Neural progenitor cell (in vitro differentiated cells): ENCODE results near the gene PSEN1. TPM values are rescaled to one million over a fixed set of nuclear protein-coding genes. Genes with fewer than 3 reads are reported as not detected.

Experiments
- DNase-seq: peaks from one replicate; pipeline ENCODE4 v3.0.0-alpha.2; 2016; ENCODE audit warnings: low spot score
- H2AFZ ChIP-seq: fragments of 200-600 bp; sonication (generic); replicated peaks from 2 replicates; pipeline ENCODE4 v1.6.1; 2016; ENCODE audit warnings: antibody characterized with exemption
- H3F3A ChIP-seq: fragments of 200-600 bp; sonication (generic); 2 replicates; pipeline ENCODE4 v1.6.1; 2016; ENCODE audit warnings: antibody characterized with exemption, low read depth
- H3K27ac ChIP-seq: fragments of 200-600 bp; sonication (generic); 2 replicates; pipeline ENCODE4 v1.5.1; 2016; ENCODE audit warnings: mild to moderate bottlenecking
- H3K27me3 ChIP-seq: fragments of 200-600 bp; sonication (generic); 2 replicates; pipeline ENCODE4 v1.6.1; 2016; ENCODE audit warnings: mild to moderate bottlenecking, moderate library complexity
- H3K36me3 ChIP-seq: fragments of 200-600 bp; sonication (generic); 2 replicates; pipeline ENCODE4 v1.5.1; 2016
- H3K4me1 ChIP-seq: fragments of 200-600 bp; sonication (generic); 2 replicates; pipeline ENCODE4 v1.6.1; 2016; ENCODE audit warnings: mixed run types
- H3K4me2 ChIP-seq: fragments of 200-600 bp; sonication (generic); 2 replicates; pipeline ENCODE4 v1.6.1; 2016
- H3K4me3 ChIP-seq: fragments of 200-600 bp; sonication (generic); 2 replicates; pipeline ENCODE4 v1.5.1; 2016
- H3K79me2 ChIP-seq: fragments of 200-600 bp; sonication (generic); 2 replicates; pipeline ENCODE4 v1.6.1; 2016; ENCODE audit warnings: low read depth
- H3K9ac ChIP-seq: fragments of 200-600 bp; sonication (generic); 2 replicates; pipeline ENCODE4 v1.6.1; 2016
- H3K9me3 ChIP-seq: fragments of 200-600 bp; sonication (generic); 2 replicates; pipeline ENCODE4 v1.5.1; 2016; ENCODE audit warnings: low read depth
- H4K20me1 ChIP-seq: fragments of 200-600 bp; sonication (generic); 2 replicates; pipeline ENCODE4 v1.6.1; 2016; ENCODE audit warnings: low read depth
- H3K27ac Mint-ChIP-seq: 3 replicates; pipeline ENCODE4 v1.8.0; 2021; ENCODE audit warnings: mixed read lengths
- H3K27me3 Mint-ChIP-seq: 2 replicates; pipeline ENCODE4 v1.8.0; 2022; ENCODE audit warnings: low read depth, mild to moderate bottlenecking, inconsistent platforms, moderate library complexity, mixed read lengths; ENCODE audit not compliant: insufficient read depth
- H3K36me3 Mint-ChIP-seq: 3 replicates; pipeline ENCODE4 v1.8.0; 2021; ENCODE audit warnings: mixed read lengths
- H3K4me1 Mint-ChIP-seq: 3 replicates; pipeline ENCODE4 v1.8.0; 2021; ENCODE audit warnings: mixed read lengths
- H3K4me3 Mint-ChIP-seq: 3 replicates; pipeline ENCODE4 v1.8.0; 2021; ENCODE audit warnings: mild to moderate bottlenecking, moderate library complexity, mixed read lengths
- H3K9me3 Mint-ChIP-seq: 3 replicates; pipeline ENCODE4 v1.8.0; 2020; ENCODE audit warnings: mixed read lengths
- CTCF ChIP-seq: fragments of 200-600 bp; sonication (generic); IDR thresholded peaks from 2 replicates; pipeline ENCODE4 v1.5.1; 2017; ENCODE audit warnings: antibody characterized with exemption, mild to moderate bottlenecking
- EZH2 ChIP-seq: fragments of 200-600 bp; sonication (generic); IDR thresholded peaks from 2 replicates; pipeline ENCODE4 v1.6.1; 2017; ENCODE audit warnings: antibody characterized with exemption, mild to moderate bottlenecking, moderate library complexity
- EZH2phosphoT487 ChIP-seq: fragments of 200-600 bp; sonication (generic); IDR thresholded peaks from 2 replicates; pipeline ENCODE4 v1.6.1; 2017; ENCODE audit warnings: antibody characterized with exemption
- total RNA-seq: library from RNA; depleted of rRNA; stranded (reverse); fragments of >200 nt; gene quantifications from 2 replicates; pipeline ENCODE4 v1.2.3, GENCODE V29; 2015; ENCODE audit warnings: low replicate concordance

The PSEN1 gene
- total RNA-seq, 1 donor from 2014 or later: 80.5 TPM

- H3K4me1 Mint-ChIP-seq: peaks cover 61% of the 10 kb centered on the region
- peaks cover 41% of the 10 kb centered on the region for H3K27me3 Mint-ChIP-seq
- H3K4me3 Mint-ChIP-seq: peak overlapping the region; percentile 72
Measured at GRCh38 chr14:73237786-73238423, 101.6 kb downstream of the PSEN1 start.

GRCh38 chr14:73238424-73238852 is 102.1 kb downstream of the PSEN1 start:
- Histone ChIP-seq H3K4me3 (peak overlapping the region; percentile 71), H3K9me3 (no peaks in the 10 kb centered on the region), H3K27ac (no peak overlapping the region), H3K79me2 (peaks cover 13% of the 10 kb centered on the region), H2AFZ (peak overlapping the region; percentile 90), H3K4me2 (peak overlapping the region; percentile 81), H3K4me1 (peaks cover 63% of the 10 kb centered on the region), H4K20me1 (peaks cover 9% of the 10 kb centered on the region), H3K36me3 (no peaks in the 10 kb centered on the region), H3K9ac (no peak overlapping the region), H3K27me3 (peaks cover 49% of the 10 kb centered on the region), H3F3A (peaks cover 40% of the 10 kb centered on the region)
- Mint-ChIP-seq H3K27ac (no peak overlapping the region), H3K9me3 (peaks cover 2% of the 10 kb centered on the region), H3K4me1 (peaks cover 58% of the 10 kb centered on the region), H3K36me3 (no peaks in the 10 kb centered on the region), H3K27me3 (peaks cover 39% of the 10 kb centered on the region), H3K4me3 (peak overlapping the region; percentile 72)
- TF ChIP-seq EZH2 (no peak), CTCF (no peak), EZH2phosphoT487 (no peak)
- DNase-seq: peak; percentile 31

More at GRCh38 chr14:73237786-73238423, 101.6 kb downstream of the PSEN1 start:
- Histone ChIP-seq H3K27me3 (peaks cover 49% of the 10 kb centered on the region), H3K36me3 (no peaks in the 10 kb centered on the region), H3K4me1 (peaks cover 68% of the 10 kb centered on the region), H3F3A (peaks cover 40% of the 10 kb centered on the region), H3K9me3 (no peaks in the 10 kb centered on the region), H3K4me3 (peak overlapping the region; percentile 71), H3K27ac (no peak overlapping the region), H3K9ac (peak overlapping the region; percentile 4), H3K79me2 (peaks cover 13% of the 10 kb centered on the region), H3K4me2 (peak overlapping the region; percentile 81), H2AFZ (peak overlapping the region; percentile 90), H4K20me1 (peaks cover 9% of the 10 kb centered on the region)
- peak; percentile 62 for DNase-seq
- H3K36me3 Mint-ChIP-seq: no peaks in the 10 kb centered on the region
- no peak overlapping the region for H3K27ac Mint-ChIP-seq
- H3K9me3 Mint-ChIP-seq: peaks cover 2% of the 10 kb centered on the region
- peak; percentile 33 for TF ChIP-seq EZH2phosphoT487
- peak; percentile 61 for TF ChIP-seq EZH2
- TF ChIP-seq CTCF: no peak

GRCh38 chr14:73238941-73239340 is 102.6 kb downstream of the PSEN1 start:
- Histone ChIP-seq H3K4me3 (peak overlapping the region; percentile 37), H3K9ac (no peak overlapping the region), H3K36me3 (no peaks in the 10 kb centered on the region), H3K4me2 (peak overlapping the region; percentile 81), H3F3A (peaks cover 40% of the 10 kb centered on the region), H3K4me1 (peaks cover 58% of the 10 kb centered on the region), H3K9me3 (no peaks in the 10 kb centered on the region), H3K79me2 (peaks cover 13% of the 10 kb centered on the region), H4K20me1 (peaks cover 9% of the 10 kb centered on the region), H3K27me3 (peaks cover 49% of the 10 kb centered on the region), H2AFZ (no peak overlapping the region), H3K27ac (no peak overlapping the region)
- Mint-ChIP-seq H3K4me3 (peak overlapping the region; percentile 72), H3K36me3 (no peaks in the 10 kb centered on the region), H3K4me1 (peaks cover 53% of the 10 kb centered on the region), H3K9me3 (peaks cover 2% of the 10 kb centered on the region), H3K27me3 (peaks cover 39% of the 10 kb centered on the region), H3K27ac (no peak overlapping the region)
- DNase-seq: no peak
- TF ChIP-seq EZH2: no peak
- no peak for TF ChIP-seq EZH2phosphoT487
- TF ChIP-seq CTCF: no peak
